NCI-H524 treated with DMSO at 0.1 percent for 48 hours (cell line): Measurements from ENCODE around the gene TMEM59.
"Not testable (repeated sequence)": the region's sequence is repeated elsewhere in the genome, so short reads cannot be mapped to it uniquely, and the experiment has no call there.

Experiments used
- DNase-seq: peaks from one replicate; lab custom pipeline; 2025; lab: John Stamatoyannopoulos, UW

Gene TMEM59

GRCh38 chr1:54052934-54053744 lies at the start of gene TMEM59, which contains the start of gene TCEANC2:
Gene TMEM59 (minus strand): TSS chr1:54053204. CDS start chr1:54053188, 16 bp downstream.
Gene TCEANC2 (plus strand): TSS chr1:54053608. CDS start chr1:54054423, 815 bp downstream.
- peak; percentile 97 for DNase-seq

- no peak for DNase-seq
Measured at GRCh38 chr1:54100500-54100899, 47.5 kb upstream of the TMEM59 start.

DNA sequence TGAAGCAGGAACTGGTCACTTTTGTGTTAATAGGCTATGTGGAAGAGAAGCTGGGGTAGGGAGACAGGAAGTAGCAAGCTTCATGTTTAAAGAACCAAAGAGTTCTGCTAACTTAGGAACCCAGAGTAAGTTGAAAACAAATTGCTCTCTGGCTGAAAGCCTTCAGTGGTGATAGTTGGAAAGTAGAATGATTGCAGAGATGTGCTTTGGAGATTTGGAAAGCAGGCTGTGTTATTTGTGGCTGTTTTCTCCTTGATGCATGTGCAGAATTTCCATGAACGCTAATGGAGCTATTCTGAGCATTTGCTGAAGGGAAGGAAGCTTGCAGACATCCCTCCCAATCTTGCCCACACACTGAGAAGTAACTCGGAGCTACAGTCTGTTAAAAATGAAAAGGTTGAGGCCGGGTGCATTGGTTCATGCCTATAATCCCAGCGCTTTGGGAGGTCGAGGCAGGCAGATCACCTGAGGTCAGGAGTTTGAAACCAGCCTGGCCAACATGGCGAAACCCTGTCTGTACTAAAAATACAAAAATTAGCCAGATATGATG lies 46.1 kb upstream of the TMEM59 start:
- no peak for DNase-seq

DNA sequence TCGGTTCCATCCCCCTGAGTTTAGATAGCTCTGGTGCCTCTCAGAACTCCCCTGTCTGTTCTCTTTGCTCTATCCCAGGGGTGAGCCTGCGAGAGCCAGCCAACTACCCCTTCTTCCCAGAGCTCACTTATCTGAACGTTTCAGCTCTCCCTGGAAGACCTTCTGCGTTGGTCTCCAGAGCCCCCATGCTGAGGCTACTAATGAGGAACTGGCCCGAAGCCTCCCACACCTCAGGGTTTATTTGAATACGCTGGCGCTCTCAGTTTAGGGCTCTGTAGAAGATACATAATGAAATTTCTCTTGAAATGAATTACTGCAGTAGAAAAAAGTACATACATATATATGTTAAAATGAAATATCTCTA lies 43.9 kb upstream of the TMEM59 start:
- DNase-seq, result no peak

- DNase-seq, result no peak
Measured at GRCh38 chr1:54096227-54096876, 43.3 kb upstream of the TMEM59 start.

- no peak for DNase-seq
Measured at GRCh38 chr1:54095546-54096226, 42.7 kb upstream of the TMEM59 start.

- DNase-seq, result not testable (repeated sequence)
Measured at GRCh38 chr1:54094730-54095105, 41.7 kb upstream of the TMEM59 start.

DNA sequence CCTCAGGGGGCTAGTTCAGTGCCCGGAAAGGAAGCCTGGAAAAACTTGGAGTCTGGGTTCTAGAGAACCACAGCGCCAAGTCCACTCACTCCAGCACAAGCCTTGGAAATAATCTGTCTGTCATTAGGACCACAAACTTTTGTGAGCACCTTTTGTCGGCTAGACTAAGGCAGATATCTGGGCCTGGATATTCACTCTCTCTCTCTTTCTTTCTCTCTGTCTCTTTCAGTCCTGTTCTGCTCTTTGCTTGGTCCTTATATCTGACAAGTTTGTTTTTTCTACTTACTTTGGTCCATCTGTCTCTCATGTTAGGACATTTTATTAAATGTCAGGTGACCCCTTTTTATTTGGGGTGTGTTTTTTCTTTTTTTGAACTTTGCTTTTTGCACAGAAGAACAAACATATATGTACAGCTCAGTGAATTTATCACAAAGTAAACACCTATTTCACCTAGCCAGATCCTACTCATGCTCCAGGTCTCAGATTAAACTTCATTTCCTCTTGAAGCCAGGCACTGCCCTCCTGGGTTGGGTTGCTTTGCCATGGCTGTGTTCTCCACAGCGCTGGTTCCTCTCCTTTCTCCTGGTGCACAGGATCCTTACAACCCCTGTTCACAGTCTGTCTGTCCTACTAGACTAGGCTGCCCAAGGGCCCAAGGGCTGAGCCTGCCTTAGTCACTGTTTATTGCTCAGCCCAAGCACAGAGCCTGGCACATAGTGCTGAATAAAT lies 41.2 kb upstream of the TMEM59 start:
- no peak for DNase-seq

DNA sequence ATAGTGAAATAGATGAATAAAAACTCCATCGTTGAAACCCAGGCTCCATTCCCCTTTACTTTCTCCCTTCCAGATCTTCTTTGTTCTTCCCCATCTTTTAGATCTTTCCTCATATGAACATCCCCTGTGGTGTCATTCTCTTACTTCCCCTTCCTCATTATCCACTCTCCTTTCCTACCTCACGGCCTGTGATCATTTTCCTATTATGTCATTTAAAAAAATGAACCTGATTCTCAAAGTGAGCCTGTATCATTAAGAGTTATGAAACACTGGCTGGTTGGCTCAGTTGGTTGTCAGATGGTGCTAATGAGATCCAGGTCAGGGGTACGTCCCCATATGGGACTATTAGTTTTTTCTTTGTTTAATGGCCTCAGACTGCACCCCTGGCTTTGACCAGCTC lies 38.7 kb upstream of the TMEM59 start:
- no peak for DNase-seq

DNA sequence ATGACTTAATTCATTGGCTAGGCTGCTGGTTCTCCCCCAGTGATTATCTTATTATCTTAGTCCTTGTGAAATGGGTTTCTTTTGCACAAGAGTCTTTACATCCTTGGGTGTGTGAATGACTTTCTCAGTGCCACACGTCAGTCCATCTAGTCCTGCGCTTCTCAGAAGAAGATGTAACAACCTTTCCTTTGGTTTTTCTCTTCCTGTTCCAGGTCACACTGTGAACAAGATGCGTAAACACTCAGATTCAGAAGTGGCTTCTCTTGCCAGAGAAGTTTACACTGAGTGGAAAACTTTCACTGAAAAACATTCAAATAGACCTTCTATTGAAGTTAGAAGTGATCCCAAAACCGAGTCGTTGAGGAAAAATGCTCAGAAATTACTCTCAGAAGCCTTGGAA lies 35.4 kb upstream of the TMEM59 start:
- DNase-seq, result no peak

DNA sequence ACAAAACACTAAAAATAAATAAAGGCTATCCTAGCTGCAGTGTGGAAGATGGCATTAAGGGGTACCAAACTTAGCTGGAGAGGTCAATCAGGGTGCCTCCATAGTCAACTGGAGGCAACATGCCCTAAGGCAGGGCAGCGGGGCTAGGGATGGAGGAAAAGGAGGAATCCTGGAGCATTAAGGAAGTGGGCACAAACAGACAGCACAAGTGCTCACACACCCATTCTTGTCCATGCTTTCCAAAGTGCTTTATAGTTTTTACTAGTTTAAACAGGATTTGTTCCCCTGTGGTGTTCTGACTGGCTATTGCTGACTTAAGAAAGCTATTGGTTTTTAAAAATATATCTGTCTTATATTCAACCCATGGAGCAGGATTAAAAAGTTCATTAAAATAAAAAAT lies 33.8 kb upstream of the TMEM59 start:
- DNase-seq, result no peak

GRCh38 chr1:54084794-54085193 lies 31.8 kb upstream of the TMEM59 start:
- no peak for DNase-seq

DNA sequence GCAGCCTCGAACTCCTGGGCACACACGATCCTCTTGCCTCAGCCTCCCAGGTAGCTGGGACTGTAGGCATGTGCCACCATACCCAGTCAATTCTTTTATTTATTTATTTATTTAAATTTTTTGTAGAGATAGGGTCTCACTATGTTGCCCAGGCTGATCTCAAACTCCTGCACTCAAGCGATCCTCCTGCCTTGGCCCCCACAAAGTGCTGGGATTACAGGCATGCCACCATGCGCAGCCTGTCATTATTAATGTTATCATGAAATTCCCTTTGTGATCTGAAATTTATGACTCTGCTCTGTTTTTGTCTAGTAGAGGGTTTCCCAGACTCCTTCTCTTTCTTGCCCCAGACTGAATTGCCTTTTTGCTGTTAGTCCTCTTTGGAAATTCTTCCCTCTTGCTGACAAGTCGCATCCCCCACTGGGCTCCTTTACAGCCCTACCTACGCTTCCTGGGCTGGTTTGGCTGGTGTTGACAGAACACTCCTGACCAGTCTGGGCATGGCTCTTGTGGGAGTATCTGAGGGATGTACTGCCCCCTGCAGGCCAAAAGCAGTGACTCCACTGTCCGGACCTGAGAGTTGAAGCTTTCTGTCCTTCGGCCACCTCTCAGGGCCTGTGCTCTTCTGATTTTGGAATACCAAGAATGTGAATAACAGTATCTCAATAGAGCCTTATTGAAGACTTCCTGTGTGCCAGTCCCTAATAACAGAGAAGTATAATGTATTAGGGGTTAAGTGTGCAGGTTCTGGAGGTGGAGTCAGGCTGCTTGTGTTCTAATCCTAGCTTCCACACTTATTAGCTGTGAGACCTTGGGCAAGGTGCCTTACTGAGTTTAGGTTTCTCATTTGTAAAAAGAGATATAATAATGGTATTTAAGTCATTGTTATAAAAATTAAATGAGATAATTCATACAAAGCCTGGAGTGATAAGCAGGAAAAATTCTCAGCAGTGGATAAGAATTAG lies 28.6 kb upstream of the TMEM59 start:
- DNase-seq, result no peak

GRCh38 chr1:54080598-54081049 lies 27.6 kb upstream of the TMEM59 start:
- DNase-seq, result no peak

- no peak for DNase-seq
Measured at GRCh38 chr1:54077359-54077758, 24.4 kb upstream of the TMEM59 start.

DNA sequence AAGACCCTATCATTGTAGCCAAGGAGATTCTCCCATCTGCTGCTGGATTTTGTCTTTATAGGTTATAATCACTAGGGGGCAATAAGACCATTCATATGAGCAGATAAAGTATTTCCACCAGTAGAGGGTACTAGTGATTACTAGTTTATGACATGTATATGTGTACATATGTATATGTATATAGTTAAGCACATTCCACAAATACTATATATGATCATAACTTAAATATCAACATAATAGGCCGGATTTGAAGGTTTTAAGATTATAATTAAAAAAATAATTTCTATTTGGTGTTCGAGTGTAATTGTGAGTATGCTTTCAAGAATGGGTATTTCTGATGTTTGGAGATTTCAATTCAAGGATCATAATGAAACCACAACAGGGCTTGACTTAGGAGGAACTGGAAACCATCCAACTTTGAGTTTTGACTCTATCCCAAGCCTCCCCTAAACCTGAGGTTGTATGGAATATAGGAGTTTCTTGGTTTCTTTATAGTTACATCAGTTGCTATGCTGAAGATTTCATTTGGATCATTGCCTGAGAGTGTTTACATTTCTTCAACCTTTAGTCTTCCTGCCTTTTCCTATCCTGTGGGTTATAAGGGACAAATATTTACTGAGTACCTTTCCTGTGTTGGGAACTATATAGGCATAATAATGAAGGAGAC lies 17.3 kb upstream of the TMEM59 start:
- no peak for DNase-seq

DNA sequence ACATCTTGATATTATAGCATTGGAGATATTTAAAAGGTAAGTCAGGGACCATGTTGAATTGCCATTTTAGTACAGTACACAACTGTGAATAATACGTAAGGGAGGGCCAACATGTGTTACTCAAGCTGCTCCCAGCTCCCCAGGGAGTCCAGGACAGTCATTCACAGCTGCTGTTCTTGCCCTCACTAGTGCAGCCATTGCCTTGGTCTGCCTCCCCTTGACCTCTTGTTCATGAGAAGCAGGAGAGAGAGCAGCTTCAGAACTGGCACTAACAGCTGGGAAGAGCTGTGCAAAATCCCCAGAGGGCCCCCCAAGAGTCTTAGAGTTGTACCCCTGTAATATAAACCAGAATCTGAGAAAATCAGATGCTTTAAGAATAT lies 16.8 kb upstream of the TMEM59 start:
- peak; percentile 91 for DNase-seq

DNA sequence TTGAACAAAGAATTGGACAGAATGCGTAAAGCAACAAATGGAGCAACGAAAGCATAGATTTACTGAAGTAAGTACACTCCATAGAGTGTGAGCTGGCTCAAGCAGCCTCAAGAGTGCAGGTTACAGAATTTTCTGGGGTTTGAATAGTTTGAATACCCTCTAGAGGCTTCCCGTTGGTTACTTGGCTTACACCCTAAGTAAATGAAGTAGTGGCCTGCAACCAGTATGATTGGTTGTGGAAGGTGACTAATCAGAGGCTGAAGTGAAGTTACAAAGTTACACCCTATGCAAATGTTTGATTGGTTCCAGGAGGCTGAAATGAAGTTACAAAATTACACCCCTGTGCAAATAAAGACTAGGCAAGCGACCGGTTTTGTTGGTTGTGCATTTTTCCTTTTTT lies 11.3 kb upstream of the TMEM59 start:
- no peak for DNase-seq

DNA sequence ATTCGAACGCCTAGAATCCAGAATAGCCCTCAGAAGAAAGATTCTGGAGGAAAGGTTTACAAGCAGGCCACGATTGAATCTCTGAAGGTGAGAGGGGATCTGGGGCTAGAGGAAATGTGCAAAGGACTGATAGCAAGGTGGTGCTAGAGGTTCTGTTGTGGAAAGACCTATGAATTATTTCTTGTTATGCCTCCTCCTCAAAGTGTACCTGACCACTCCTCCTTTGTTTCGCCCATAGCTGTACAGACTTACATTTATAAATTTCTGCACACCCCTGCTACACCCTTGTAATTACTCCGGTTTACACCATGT lies 1.4 kb upstream of the TMEM59 start:
- DNase-seq, result no peak

DNA sequence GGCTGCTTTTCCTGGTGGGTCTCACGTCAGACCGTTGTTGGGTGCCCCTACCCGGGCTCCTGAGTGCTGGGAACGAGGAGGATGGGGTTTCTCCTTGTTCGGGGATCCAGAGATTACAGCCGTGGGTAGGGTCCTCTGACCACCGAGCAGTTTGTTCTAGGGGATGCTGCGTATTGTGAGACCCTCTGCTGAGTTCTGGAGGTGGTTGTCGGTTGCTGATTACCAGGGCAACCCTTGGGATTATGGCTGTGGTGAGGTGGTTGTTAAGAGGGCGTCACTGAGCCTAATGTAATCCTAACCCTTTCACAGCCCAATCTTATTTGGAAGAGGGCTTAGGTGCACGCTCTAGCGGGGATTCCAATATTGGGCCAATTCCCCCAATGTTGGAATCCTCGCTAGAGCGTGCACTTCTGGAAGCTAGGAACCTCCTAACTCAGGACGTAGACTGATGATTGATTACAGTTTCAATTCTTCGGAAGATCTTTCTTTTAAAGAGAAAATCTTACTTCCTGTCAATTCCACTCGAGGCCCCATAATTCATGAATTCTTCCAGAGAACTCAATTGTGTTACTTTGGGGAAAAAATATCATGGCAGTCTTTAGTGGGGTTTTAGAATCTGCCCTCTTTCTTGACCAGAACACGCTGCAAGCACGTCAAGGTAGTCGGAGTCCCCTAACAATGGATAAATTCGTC lies 887 bp upstream of the TMEM59 start:
- DNase-seq, result no peak
